Measurements from ENCODE around the gene RASSF3.
"Not testable (repeated sequence)": the region's sequence is repeated elsewhere in the genome, so short reads cannot be mapped to it uniquely, and the experiment has no call there.

The RASSF3 gene

DNA sequence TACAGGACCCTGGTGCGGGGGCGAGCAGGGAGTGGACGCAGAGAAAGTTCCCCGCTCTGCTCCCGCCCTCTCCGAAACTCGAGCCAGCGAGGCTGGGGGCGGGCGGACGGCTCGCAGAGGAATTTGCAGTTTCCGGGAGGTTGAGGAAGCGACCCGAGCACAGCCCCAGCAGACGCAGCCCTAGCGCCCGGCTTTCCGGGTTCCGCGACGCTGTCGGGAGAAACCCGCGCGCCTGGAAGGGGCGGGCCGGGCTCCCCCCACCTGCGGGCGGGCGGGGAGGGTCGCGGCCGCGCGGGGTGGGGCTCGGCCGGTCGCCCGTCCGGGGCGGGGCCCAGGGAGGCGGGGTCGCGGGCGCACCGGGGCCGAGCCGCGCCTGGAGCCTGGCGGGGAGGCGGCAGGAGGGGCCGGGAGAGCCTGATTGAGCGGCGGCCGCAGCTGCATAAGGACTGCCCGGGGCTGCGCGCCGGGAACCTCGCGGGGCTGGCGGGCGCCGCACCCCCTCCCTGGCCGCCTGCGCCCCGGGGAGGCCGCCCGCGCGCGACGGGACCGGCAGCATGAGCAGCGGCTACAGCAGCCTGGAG lies at the start of gene RASSF3:
TSS of gene RASSF3 (plus strand) at position 417 of the 581 bp plus-strand sequence. CDS start at position 555, 138 bp downstream.
- DNase-seq, result peak; percentile 75

GRCh38 chr12:64561302-64562136 lies 48.8 kb upstream of the RASSF3 start:
- DNase-seq, result no peak

GRCh38 chr12:64566122-64566521 lies 44.2 kb upstream of the RASSF3 start:
- no peak for DNase-seq

GRCh38 chr12:64566831-64567517 lies 43.3 kb upstream of the RASSF3 start:
- DNase-seq, result peak; percentile 24

GRCh38 chr12:64567570-64567969 lies 42.7 kb upstream of the RASSF3 start:
- DNase-seq, result no peak

- DNase-seq, result no peak
These were observed 42.0 kb upstream of the RASSF3 start for GRCh38 chr12:64568298-64568697.

DNA sequence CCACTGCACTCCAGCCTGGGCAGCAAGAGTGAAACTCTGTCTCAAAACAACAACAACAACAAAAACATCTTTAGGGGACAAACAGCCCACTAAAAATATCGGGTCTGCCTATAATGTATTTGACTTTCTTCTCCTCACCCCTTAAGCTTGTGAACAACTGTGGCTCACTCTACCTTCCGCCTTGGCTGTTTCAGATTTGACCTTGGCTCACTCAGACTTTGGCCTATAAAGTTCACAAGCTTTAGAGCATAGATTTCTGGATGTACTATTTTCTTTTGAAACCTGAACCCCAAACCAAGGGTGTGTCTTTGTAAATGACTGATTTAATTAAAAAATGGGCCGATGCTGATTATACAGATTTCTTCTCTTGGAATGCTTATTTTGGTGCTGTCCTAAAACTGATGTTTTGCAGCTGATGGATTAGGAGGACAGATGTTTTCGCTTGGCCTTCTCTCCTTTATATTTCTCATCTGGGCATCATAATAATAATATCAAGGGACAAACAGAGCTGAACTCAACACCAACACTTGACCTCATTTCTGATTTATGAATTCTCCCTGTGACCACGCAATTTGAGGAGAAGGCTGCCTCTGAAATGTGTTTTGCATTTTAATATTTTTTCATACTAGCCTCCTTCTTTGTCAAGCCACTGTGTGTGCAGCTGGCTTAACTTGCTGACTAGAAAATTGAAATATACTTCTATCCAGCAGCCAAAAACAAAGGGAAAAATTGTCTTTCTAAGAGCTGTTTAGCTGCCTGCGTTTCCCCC lies 40.2 kb upstream of the RASSF3 start:
- no peak for DNase-seq

DNA sequence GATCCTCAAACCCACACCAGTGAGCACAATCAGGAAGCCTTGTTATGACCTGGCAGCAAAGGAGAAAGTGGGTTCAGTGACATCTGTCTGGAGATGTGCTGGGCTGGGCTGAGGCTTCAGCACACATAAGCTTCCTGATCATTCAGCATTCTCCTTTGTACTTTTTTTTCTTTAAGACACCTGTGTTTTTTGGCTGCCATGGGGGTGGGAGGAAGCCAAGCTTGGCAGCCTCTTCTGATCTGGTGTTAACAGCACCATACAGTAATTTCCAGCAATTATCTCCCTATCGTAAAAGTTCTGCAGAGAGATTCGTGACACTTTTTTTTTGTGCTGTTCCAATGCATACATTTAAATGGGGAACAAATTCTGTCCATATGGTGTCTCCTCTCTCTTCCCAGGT lies 38.9 kb upstream of the RASSF3 start:
- no peak for DNase-seq

DNA sequence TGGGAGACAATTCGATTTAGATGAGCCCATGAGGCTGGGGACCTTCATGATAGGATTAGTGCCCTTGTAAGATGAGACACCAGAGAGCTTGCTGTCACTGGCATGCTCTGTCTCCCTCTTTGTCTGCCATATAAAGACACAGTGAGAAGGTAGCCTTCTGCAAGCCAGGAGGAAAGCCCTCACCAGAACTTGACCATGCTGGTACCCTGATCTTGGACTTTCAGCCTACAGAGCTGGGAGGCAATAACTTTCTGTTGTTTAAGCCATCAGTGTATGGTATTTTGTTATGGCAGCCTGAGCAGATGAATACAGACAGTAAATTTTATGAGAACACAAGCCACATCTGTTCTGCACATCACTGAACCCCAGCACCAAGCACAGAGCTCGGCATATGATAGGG lies 38.1 kb upstream of the RASSF3 start:
- no peak for DNase-seq

- no peak for DNase-seq
These were observed 35.5 kb upstream of the RASSF3 start for GRCh38 chr12:64574837-64575236.

DNA sequence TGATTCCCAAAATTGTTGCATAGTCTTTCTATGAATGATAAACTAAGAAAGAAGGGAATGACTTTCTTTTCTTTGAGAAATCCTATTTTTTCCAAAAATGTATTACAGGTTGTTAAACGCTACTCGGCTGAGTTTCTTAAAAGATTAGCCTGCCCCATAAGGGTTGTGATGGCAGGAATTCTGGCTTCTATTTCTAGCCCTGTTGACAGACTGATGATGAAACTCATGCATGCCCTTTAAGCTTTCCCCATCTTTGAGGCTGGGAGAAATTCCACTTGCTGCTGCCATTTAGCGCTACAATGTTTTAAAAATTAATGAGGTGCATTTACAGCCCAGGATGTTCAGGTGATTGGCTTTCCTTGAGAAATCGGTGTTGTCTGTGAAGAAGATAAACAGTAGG lies 33.2 kb upstream of the RASSF3 start:
- no peak for DNase-seq

GRCh38 chr12:64578566-64578965 lies 31.7 kb upstream of the RASSF3 start:
- no peak for DNase-seq

GRCh38 chr12:64580681-64581080 lies 29.6 kb upstream of the RASSF3 start:
- DNase-seq, result no peak

- no peak for DNase-seq
These were observed 28.2 kb upstream of the RASSF3 start for GRCh38 chr12:64582114-64582513.

DNA sequence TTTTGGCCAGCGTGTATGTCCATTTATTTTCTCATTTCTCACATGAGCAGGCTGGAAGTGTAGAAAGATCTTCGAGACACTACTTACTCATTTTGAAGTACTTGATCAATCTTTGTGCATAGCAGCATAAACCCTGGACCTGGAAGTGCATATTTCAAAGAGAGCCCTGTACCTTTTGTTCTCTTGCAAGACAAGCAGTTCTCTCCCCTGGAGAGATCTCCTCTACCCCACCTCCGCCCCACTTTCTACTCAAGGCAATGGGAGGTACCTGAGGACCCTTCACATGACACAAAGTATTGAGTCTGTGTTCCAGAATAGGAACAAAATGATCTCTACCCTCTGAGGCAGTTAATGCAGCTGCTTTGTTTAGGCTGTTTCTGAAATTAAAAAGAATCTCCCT lies 27.4 kb upstream of the RASSF3 start:
- no peak for DNase-seq

DNA sequence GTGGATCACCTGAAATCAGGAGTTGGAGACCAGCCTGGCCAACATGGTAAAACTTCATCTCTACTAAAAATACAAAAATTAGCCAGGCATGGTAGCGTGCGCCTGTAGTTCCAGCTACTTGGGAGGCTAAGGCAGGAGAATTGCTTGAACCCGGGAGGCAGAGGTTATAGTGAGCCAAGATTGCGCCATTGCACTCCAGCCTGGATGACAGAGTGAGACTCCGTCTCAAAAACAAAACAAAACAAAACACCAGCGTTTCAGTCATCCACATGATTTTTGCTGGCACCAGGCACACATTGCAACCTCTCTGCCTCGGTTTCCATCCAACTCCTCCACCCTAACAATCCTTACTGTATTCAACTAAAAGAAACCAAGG lies 26.9 kb upstream of the RASSF3 start:
- DNase-seq, result not testable (repeated sequence)

- DNase-seq, result no peak
These were observed 26.4 kb upstream of the RASSF3 start for GRCh38 chr12:64583771-64584421.

GRCh38 chr12:64585104-64585503 lies 25.2 kb upstream of the RASSF3 start:
- no peak for DNase-seq

- DNase-seq, result no peak
These were observed 22.8 kb upstream of the RASSF3 start for GRCh38 chr12:64587447-64587846.

DNA sequence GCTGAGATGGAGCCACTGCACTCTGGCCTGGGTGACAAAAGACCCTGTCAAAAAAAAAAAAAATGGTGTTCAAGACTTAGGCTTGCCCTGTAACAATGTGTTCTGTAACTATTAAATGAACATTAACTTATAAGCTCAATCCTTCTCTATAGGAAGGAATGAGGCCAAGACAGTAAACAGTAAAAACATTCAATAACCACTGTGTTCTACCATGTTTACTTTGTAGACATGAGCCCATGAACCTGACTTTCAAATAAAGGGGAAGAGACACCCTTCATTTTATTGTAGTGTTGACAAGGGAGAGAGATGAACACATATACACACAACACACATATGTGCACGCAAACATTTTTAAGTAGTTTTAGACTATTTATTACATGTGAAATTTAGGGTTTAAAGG lies 20.1 kb upstream of the RASSF3 start:
- no peak for DNase-seq

GRCh38 chr12:64595863-64596793 lies 14.2 kb upstream of the RASSF3 start:
- DNase-seq, result no peak

DNA sequence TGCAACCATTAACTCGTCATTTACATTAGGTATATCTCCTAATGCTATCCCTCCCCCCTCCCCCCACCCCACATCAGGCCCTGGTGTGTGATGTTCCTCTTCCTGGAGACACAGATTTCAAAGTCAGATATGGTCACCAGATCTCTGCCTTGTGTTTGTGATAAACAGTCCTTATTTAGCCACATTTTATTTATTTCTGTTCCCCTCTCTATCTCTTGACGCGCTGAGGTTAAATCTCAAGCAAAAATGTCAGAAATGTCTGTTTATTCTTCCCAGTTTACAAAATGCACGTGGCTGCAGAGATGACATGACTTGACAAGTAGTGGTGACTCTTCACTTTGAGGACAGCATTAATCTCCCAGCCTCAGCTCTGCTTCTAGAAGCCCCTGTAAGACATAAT lies 11.5 kb upstream of the RASSF3 start:
- DNase-seq, result no peak
